GM12878 (cell line): ENCODE measurements around the gene CLCN7. TPM values are rescaled to one million over a fixed set of nuclear protein-coding genes. Genes with fewer than 3 reads are reported as not detected.
A peak's percentile ranks its signal among the peaks of the same experiment; 100 is the strongest.

Experiments used
- EP300 ChIP-seq, 2 experiments: fragments of 150-350 bp in 1 of 2; IDR thresholded peaks; 2 replicates each; pipeline ENCODE4 v1.6.1; 2011 to 2012; ENCODE audit warnings: low read depth in 2 of 2, low read length in 2 of 2, borderline replicate concordance in 1 of 2, improper control_type of control experiment in 1 of 2, inconsistent platforms in 1 of 2; ENCODE audit not compliant: control insufficient read depth in 1 of 2
- JUND ChIP-seq: IDR thresholded peaks from 2 replicates; pipeline ENCODE4 v1.6.1; 2012; ENCODE audit warnings: low read depth, mild to moderate bottlenecking, low read length, improper control_type of control experiment, moderate library complexity
- MEF2B ChIP-seq: fragments of 450-650 bp; IDR thresholded peaks from 2 replicates; pipeline ENCODE4 v1.6.1; 2018; ENCODE audit warnings: mild to moderate bottlenecking, moderate library complexity; ENCODE audit not compliant: partially characterized antibody, poor library complexity, severe bottlenecking
- POLR2AphosphoS5 ChIP-seq: IDR thresholded peaks from 2 replicates; pipeline ENCODE4 v1.6.1; 2011; ENCODE audit warnings: mild to moderate bottlenecking, low read length, inconsistent platforms
- RUNX3 ChIP-seq: IDR thresholded peaks from 2 replicates; pipeline ENCODE4 v1.6.1; 2012; ENCODE audit warnings: low read length, inconsistent platforms
- SMC3 ChIP-seq: IDR thresholded peaks from 2 replicates; pipeline ENCODE4 v1.6.1; 2011; ENCODE audit warnings: low read length, improper control_type of control experiment, borderline replicate concordance
- TBL1XR1 ChIP-seq: IDR thresholded peaks from 2 replicates; pipeline ENCODE4 v1.6.1; 2012; ENCODE audit warnings: low read depth, low read length, improper control_type of control experiment
- polyA plus RNA-seq, 11 experiments: library from polyadenylated mRNA; depleted of rRNA in 4 of 11; unstranded in 6 of 11; stranded (reverse) in 5 of 11; fragments of >200 nt; fragmentation: Nextera tagmentation in 4 of 11; fragmentation: Illumina TruSeq in 1 of 11; extraction: Ambion mirVana in 4 of 11; extraction: Trizol in 1 of 11; gene quantifications; 1 replicate in 1 of 11; 2 replicates in 10 of 11; pipeline versions ENCODE4 v1.2.1 to v1.2.3, GENCODE V29; 2011 to 2016; ENCODE audit warnings: inconsistent platforms in 2 of 11, missing spikeins in 2 of 11, low read depth in 1 of 11
- total RNA-seq, 4 experiments: library from RNA; depleted of rRNA in 3 of 4; stranded (reverse); fragments of >200 nt in 3 of 4; fragmentation: Illumina TruSeq in 1 of 4; extraction: Trizol in 1 of 4; gene quantifications; 2 replicates each; pipeline versions ENCODE4 v1.2.1 to v1.2.3, GENCODE V29; 2013 to 2021
- TF ChIP-seq, protein P1 (sequence below): fragments of 450-650 bp; formaldehyde crosslinking; IDR thresholded peaks from 2 replicates; pipeline ENCODE4 v1.5.0; 2022; ENCODE audit warnings: mild to moderate bottlenecking, missing genetic modification characterization
- TF ChIP-seq, protein P2 (sequence below): fragments of 450-650 bp; IDR thresholded peaks from 2 replicates; pipeline ENCODE4 v1.6.1; 2018; ENCODE audit warnings: borderline replicate concordance, mild to moderate bottlenecking; ENCODE audit not compliant: partially characterized antibody
- TF ChIP-seq, protein P3 (sequence below): IDR thresholded peaks from 2 replicates; pipeline ENCODE4 v1.6.1; 2012; ENCODE audit warnings: low read depth, low read length, improper control_type of control experiment
- TF ChIP-seq, protein P4 (sequence below): IDR thresholded peaks from 2 replicates; pipeline ENCODE4 v1.6.1; 2011; ENCODE audit warnings: borderline replicate concordance, low read depth, mild to moderate bottlenecking, moderate library complexity, low read length; ENCODE audit not compliant: insufficient read depth, poor library complexity, severe bottlenecking
- TF ChIP-seq, protein P5 (sequence below): fragments of 450-650 bp; IDR thresholded peaks from 2 replicates; pipeline ENCODE4 v1.6.1; 2016; ENCODE audit warnings: mild to moderate bottlenecking, moderate library complexity, borderline replicate concordance
- TF ChIP-seq, protein P6 (sequence below): IDR thresholded peaks from 2 replicates; pipeline ENCODE4 v1.6.1; 2011; ENCODE audit warnings: low read depth, mild to moderate bottlenecking, low read length, moderate library complexity, borderline replicate concordance; ENCODE audit errors: extremely low read depth

The CLCN7 gene
- total and polyA plus RNA-seq, 10 of the 15 experiments (the other 5 are each of a cell fraction or from before 2014, with no cell fraction given): 0.04 to 62.5 (median 19.9) TPM

DNA sequence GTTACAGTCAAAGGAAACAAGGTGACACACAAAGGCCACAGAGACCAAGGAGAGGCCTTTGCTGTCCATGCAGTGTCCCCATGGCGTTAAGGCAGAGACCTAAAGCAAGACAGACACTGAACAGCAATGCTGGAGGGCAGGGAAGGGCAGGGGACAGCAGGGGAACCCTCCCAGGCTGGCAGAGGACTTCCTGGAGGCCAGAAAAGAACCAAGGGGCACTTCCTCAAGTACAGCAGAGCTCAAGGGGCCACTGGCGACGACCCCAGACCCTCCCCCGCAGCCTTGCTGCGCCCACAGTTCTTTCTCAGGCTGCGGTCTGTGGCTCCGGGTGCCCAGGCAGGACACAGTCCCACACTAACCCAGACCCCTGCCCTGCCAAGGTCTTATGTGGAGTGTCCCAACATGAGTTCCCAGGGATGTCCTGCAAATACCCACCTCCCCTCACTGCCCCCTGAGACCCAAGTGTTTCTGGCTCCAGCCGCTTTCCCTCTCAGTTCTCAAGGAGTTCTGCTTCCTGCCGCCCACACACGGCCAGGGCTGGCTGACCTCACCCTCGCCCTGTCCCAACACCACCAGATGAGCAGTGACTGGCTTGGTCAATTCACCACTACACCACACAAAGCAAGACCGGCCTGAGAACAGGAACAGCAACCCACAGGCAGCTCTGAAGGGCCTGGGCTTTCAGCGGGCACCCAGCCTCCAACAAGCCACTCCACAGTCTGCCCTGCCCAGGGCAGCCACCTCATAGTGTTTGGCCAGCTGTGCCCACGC, 4.2 kb downstream of the CLCN7 start (continued):
- TF ChIP-seq, protein P1, sequence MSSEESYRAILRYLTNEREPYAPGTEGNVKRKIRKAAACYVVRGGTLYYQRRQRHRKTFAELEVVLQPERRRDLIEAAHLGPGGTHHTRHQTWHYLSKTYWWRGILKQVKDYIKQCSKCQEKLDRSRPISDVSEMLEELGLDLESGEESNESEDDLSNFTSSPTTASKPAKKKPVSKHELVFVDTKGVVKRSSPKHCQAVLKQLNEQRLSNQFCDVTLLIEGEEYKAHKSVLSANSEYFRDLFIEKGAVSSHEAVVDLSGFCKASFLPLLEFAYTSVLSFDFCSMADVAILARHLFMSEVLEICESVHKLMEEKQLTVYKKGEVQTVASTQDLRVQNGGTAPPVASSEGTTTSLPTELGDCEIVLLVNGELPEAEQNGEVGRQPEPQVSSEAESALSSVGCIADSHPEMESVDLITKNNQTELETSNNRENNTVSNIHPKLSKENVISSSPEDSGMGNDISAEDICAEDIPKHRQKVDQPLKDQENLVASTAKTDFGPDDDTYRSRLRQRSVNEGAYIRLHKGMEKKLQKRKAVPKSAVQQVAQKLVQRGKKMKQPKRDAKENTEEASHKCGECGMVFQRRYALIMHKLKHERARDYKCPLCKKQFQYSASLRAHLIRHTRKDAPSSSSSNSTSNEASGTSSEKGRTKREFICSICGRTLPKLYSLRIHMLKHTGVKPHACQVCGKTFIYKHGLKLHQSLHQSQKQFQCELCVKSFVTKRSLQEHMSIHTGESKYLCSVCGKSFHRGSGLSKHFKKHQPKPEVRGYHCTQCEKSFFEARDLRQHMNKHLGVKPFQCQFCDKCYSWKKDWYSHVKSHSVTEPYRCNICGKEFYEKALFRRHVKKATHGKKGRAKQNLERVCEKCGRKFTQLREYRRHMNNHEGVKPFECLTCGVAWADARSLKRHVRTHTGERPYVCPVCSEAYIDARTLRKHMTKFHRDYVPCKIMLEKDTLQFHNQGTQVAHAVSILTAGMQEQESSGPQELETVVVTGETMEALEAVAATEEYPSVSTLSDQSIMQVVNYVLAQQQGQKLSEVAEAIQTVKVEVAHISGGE (CRISPR knock-in tag): no peak
- TF ChIP-seq MEF2B (no peak), TBL1XR1 (no peak), SMC3 (no peak; the same call in 1 of the 2 replicates), POLR2AphosphoS5 (peak; percentile 49; the same call in 1 of the 2 replicates), JUND (no peak), RUNX3 (peak; percentile 50; the same call in 1 of the 2 replicates), EP300 (IDR thresholded peaks at IDR 0.05; ENCODE audit: borderline replicate concordance in 1 of 2, control insufficient read depth in 1 of 2, low read depth in 2 of 2, low read length in 2 of 2) (no peak)
- TF ChIP-seq, protein P2, sequence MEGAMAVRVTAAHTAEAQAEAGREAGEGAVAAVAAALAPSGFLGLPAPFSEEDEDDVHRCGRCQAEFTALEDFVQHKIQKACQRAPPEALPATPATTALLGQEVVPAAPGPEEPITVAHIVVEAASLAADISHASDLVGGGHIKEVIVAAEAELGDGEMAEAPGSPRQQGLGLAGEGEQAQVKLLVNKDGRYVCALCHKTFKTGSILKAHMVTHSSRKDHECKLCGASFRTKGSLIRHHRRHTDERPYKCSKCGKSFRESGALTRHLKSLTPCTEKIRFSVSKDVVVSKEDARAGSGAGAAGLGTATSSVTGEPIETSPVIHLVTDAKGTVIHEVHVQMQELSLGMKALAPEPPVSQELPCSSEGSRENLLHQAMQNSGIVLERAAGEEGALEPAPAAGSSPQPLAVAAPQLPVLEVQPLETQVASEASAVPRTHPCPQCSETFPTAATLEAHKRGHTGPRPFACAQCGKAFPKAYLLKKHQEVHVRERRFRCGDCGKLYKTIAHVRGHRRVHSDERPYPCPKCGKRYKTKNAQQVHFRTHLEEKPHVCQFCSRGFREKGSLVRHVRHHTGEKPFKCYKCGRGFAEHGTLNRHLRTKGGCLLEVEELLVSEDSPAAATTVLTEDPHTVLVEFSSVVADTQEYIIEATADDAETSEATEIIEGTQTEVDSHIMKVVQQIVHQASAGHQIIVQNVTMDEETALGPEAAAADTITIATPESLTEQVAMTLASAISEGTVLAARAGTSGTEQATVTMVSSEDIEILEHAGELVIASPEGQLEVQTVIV: no peak
- TF ChIP-seq, protein P3, sequence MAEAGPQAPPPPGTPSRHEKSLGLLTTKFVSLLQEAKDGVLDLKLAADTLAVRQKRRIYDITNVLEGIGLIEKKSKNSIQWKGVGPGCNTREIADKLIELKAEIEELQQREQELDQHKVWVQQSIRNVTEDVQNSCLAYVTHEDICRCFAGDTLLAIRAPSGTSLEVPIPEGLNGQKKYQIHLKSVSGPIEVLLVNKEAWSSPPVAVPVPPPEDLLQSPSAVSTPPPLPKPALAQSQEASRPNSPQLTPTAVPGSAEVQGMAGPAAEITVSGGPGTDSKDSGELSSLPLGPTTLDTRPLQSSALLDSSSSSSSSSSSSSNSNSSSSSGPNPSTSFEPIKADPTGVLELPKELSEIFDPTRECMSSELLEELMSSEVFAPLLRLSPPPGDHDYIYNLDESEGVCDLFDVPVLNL: no peak
- TF ChIP-seq, protein P4, sequence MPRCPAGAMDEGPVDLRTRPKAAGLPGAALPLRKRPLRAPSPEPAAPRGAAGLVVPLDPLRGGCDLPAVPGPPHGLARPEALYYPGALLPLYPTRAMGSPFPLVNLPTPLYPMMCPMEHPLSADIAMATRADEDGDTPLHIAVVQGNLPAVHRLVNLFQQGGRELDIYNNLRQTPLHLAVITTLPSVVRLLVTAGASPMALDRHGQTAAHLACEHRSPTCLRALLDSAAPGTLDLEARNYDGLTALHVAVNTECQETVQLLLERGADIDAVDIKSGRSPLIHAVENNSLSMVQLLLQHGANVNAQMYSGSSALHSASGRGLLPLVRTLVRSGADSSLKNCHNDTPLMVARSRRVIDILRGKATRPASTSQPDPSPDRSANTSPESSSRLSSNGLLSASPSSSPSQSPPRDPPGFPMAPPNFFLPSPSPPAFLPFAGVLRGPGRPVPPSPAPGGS: no peak
- TF ChIP-seq, protein P5, sequence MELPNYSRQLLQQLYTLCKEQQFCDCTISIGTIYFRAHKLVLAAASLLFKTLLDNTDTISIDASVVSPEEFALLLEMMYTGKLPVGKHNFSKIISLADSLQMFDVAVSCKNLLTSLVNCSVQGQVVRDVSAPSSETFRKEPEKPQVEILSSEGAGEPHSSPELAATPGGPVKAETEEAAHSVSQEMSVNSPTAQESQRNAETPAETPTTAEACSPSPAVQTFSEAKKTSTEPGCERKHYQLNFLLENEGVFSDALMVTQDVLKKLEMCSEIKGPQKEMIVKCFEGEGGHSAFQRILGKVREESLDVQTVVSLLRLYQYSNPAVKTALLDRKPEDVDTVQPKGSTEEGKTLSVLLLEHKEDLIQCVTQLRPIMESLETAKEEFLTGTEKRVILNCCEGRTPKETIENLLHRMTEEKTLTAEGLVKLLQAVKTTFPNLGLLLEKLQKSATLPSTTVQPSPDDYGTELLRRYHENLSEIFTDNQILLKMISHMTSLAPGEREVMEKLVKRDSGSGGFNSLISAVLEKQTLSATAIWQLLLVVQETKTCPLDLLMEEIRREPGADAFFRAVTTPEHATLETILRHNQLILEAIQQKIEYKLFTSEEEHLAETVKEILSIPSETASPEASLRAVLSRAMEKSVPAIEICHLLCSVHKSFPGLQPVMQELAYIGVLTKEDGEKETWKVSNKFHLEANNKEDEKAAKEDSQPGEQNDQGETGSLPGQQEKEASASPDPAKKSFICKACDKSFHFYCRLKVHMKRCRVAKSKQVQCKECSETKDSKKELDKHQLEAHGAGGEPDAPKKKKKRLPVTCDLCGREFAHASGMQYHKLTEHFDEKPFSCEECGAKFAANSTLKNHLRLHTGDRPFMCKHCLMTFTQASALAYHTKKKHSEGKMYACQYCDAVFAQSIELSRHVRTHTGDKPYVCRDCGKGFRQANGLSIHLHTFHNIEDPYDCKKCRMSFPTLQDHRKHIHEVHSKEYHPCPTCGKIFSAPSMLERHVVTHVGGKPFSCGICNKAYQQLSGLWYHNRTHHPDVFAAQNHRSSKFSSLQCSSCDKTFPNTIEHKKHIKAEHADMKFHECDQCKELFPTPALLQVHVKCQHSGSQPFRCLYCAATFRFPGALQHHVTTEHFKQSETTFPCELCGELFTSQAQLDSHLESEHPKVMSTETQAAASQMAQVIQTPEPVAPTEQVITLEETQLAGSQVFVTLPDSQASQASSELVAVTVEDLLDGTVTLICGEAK: no peak
- TF ChIP-seq, protein P6, sequence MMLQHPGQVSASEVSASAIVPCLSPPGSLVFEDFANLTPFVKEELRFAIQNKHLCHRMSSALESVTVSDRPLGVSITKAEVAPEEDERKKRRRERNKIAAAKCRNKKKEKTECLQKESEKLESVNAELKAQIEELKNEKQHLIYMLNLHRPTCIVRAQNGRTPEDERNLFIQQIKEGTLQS: no peak
